Chondrocyte (in vitro differentiated cells): ENCODE results near the gene DESI2. TPM values are rescaled to one million over a fixed set of nuclear protein-coding genes. Genes with fewer than 3 reads are reported as not detected.

Experiments
- DNase-seq: peaks from one replicate; pipeline ENCODE4 v3.0.0; 2021; ENCODE audit warnings: mixed read lengths, low spot score
- H3K27ac Mint-ChIP-seq: one replicate; pipeline ENCODE4 v1.8.0; 2021; ENCODE audit warnings: mild to moderate bottlenecking, moderate library complexity, mixed read lengths; ENCODE audit not compliant: unreplicated experiment
- H3K27me3 Mint-ChIP-seq: 2 replicates; pipeline ENCODE4 v1.8.0; 2021; ENCODE audit warnings: low read depth, mixed read lengths
- H3K36me3 Mint-ChIP-seq: 2 replicates; pipeline ENCODE4 v1.8.0; 2021; ENCODE audit warnings: low read depth, mixed read lengths
- H3K4me1 Mint-ChIP-seq: 2 replicates; pipeline ENCODE4 v1.8.0; 2021; ENCODE audit warnings: low read depth, mild to moderate bottlenecking, mixed read lengths
- H3K4me3 Mint-ChIP-seq: one replicate; pipeline ENCODE4 v1.8.0; 2021; ENCODE audit warnings: mild to moderate bottlenecking, moderate library complexity, mixed read lengths; ENCODE audit not compliant: unreplicated experiment
- H3K9me3 Mint-ChIP-seq: 2 replicates; pipeline ENCODE4 v1.8.0; 2021; ENCODE audit warnings: low read depth, mixed read lengths
- CTCF ChIP-seq: fragments of 200-600 bp; sonication (generic); IDR thresholded peaks from 2 replicates; pipeline ENCODE4 v1.5.0; 2021; ENCODE audit warnings: antibody characterized with exemption, mild to moderate bottlenecking, moderate library complexity
- total RNA-seq: library from RNA; stranded (reverse); gene quantifications from 3 replicates; pipeline ENCODE4 v1.2.1, GENCODE V29; 2021

Gene DESI2
- total RNA-seq, 1 donor from 2014 or later, result 65.6 TPM

GRCh38 chr1:244636488-244637259, 16.3 kb upstream of the DESI2 start:
- Mint-ChIP-seq H3K4me1 (no peaks in the 10 kb centered on the region), H3K36me3 (peaks cover 2% of the 10 kb centered on the region)

GRCh38 chr1:244639561-244639960, 13.4 kb upstream of the DESI2 start:
- Mint-ChIP-seq H3K27me3 (peaks cover 3% of the 10 kb centered on the region), H3K27ac (no peak overlapping the region)
- no peak for DNase-seq

More at GRCh38 chr1:244636488-244637259, 16.3 kb upstream of the DESI2 start:
- Mint-ChIP-seq H3K9me3 (peaks cover 1% of the 10 kb centered on the region), H3K27ac (no peak overlapping the region), H3K4me3 (no peak overlapping the region), H3K27me3 (peaks cover 2% of the 10 kb centered on the region)
- TF ChIP-seq CTCF, result no peak
- DNase-seq, result no peak

GRCh38 chr1:244640917-244641316, 12.0 kb upstream of the DESI2 start:
- Mint-ChIP-seq H3K4me3 (no peak overlapping the region), H3K27ac (no peak overlapping the region), H3K9me3 (no peaks in the 10 kb centered on the region), H3K4me1 (no peaks in the 10 kb centered on the region), H3K36me3 (no peaks in the 10 kb centered on the region), H3K27me3 (peaks cover 3% of the 10 kb centered on the region)
- TF ChIP-seq CTCF, result no peak
- DNase-seq, result no peak

More at GRCh38 chr1:244639561-244639960, 13.4 kb upstream of the DESI2 start:
- no peak for TF ChIP-seq CTCF
- H3K36me3 Mint-ChIP-seq, result no peaks in the 10 kb centered on the region
- no peaks in the 10 kb centered on the region for H3K9me3 Mint-ChIP-seq
- no peak overlapping the region for H3K4me3 Mint-ChIP-seq
- no peaks in the 10 kb centered on the region for H3K4me1 Mint-ChIP-seq

- no peak for DNase-seq
- peaks cover 3% of the 10 kb centered on the region for H3K27me3 Mint-ChIP-seq
- H3K27ac Mint-ChIP-seq, result no peak overlapping the region
- no peaks in the 10 kb centered on the region for H3K4me1 Mint-ChIP-seq
- TF ChIP-seq CTCF, result no peak
- H3K9me3 Mint-ChIP-seq, result no peaks in the 10 kb centered on the region
- no peak overlapping the region for H3K4me3 Mint-ChIP-seq
- H3K36me3 Mint-ChIP-seq, result no peaks in the 10 kb centered on the region
These were observed 10.4 kb upstream of the DESI2 start for GRCh38 chr1:244642526-244642925.

GRCh38 chr1:244642988-244643387, 9.9 kb upstream of the DESI2 start:
- no peak for DNase-seq
- no peak for TF ChIP-seq CTCF
- Mint-ChIP-seq H3K4me1 (no peaks in the 10 kb centered on the region), H3K27me3 (peaks cover 3% of the 10 kb centered on the region), H3K9me3 (no peaks in the 10 kb centered on the region), H3K27ac (no peak overlapping the region), H3K4me3 (no peak overlapping the region), H3K36me3 (no peaks in the 10 kb centered on the region)
